Transverse colon (tissue), 3 donors: ENCODE data around the gene ZDHHC14.
"Not testable (repeated sequence)": the region's sequence is repeated elsewhere in the genome, so short reads cannot be mapped to it uniquely, and the experiment has no call there.

Experiments used
- POLR2A ChIP-seq: fragments of 450-650 bp; IDR thresholded peaks from one replicate; pipeline ENCODE4 v1.6.1; 2016; ENCODE audit warnings: antibody characterized with exemption, mild to moderate bottlenecking, moderate library complexity
- TF ChIP-seq, protein P1 (sequence below), 5 experiments: fragments of 200-600 bp in 3 of 5; fragments of 450-650 bp in 2 of 5; sonication (generic) in 3 of 5; IDR thresholded peaks; 1 replicate in 2 of 5; 2 replicates in 3 of 5; pipeline ENCODE4 v1.5.1; 2016 to 2017; ENCODE audit warnings: antibody characterized with exemption in 5 of 5, inconsistent platforms in 3 of 5, mild to moderate bottlenecking in 2 of 5, moderate library complexity in 1 of 5

DNA sequence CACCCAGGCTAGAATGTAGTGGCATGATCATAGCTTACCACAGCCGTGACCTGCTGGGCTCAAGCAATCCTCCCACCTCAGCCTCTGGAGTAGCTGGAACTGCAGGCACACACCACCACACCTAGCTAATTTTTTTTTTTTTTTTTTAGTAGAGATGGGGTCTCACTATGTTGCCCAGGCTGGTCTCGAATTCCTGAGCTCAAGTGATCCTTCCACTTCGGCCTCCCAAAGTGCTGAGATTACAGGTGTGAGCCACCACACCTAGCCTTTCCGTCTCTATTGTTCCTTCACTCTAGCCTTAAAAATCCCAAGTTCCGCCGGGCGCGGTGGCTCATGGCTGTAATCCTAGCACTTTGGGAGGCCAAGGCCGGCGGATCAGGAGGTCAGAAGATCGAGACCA, 14.2 kb downstream of the ZDHHC14 start:
- TF ChIP-seq POLR2A = not testable (repeated sequence)
- TF ChIP-seq, protein P1, sequence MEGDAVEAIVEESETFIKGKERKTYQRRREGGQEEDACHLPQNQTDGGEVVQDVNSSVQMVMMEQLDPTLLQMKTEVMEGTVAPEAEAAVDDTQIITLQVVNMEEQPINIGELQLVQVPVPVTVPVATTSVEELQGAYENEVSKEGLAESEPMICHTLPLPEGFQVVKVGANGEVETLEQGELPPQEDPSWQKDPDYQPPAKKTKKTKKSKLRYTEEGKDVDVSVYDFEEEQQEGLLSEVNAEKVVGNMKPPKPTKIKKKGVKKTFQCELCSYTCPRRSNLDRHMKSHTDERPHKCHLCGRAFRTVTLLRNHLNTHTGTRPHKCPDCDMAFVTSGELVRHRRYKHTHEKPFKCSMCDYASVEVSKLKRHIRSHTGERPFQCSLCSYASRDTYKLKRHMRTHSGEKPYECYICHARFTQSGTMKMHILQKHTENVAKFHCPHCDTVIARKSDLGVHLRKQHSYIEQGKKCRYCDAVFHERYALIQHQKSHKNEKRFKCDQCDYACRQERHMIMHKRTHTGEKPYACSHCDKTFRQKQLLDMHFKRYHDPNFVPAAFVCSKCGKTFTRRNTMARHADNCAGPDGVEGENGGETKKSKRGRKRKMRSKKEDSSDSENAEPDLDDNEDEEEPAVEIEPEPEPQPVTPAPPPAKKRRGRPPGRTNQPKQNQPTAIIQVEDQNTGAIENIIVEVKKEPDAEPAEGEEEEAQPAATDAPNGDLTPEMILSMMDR (IDR thresholded peaks at IDR 0.05) = not testable (repeated sequence)
